ENCODE data around the gene SLC4A8. TPM values are rescaled to one million over a fixed set of nuclear protein-coding genes. Genes with fewer than 3 reads are reported as not detected.

The SLC4A8 gene
- total RNA-seq = 10 to 100 TPM in 1 of 2 donors, 1 to 10 TPM in 1; 2.4 to 14.4 TPM

DNA sequence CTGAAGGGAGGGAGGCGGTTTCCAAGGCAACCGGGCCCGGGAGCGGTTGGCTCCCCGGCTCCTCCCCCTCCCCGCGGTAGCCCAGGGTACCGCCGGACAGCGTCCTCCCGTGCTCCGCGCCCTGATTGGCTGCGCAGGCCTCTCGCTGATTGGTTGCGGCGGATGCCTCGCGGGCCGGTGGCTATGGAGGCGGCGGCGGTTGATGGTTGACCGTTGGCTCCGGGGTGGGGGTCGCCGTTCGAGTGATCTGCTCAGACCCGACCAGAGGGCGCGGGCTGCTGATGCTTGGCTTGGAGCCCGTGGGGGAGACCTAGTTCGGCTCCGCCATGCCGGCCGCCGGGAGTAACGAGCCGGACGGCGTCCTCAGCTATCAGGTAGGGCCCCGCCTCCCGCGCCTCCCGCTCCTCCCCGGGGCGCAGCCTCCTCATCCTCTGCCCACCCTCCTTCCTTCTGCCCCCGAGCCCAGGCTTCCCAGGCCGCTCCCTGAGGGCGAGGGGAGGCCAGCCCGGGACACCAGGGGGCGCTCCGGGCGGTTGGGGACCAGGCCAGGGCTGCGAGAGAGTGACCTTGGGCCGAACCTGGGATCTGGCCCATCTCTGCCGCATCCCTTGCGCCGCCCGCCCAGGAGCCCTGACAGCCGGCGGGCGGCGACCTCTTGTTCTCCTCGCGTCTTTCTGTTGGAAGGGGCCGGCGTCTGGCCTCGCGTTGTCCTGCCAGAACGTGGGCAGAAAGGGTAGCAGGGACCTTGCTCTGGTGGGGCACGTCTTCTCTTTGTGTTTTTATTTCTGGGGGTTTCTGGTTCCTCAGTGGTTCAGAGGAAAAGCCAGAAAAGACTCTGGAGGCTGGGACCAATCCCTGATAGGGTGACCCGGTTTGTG, at the start of gene SLC4A8:
TSS of gene SLC4A8 (plus strand) at position 170 of the 878 bp plus-strand sequence. CDS start at position 327, 157 bp downstream.
- H3K27ac Mint-ChIP-seq = peak within 1 kb of the TSS in 1 of 2 donors; percentile 64
- ATAC-seq = peak; percentile 95 to 98
- H3K36me3 Mint-ChIP-seq = no peaks in the 10 kb centered on the region
- no peaks in the 10 kb centered on the region for H3K9me3 Mint-ChIP-seq
- DNase-seq (ENCODE audit: low spot score in 2 of 2) = peak; percentile 78 to 84

DNA sequence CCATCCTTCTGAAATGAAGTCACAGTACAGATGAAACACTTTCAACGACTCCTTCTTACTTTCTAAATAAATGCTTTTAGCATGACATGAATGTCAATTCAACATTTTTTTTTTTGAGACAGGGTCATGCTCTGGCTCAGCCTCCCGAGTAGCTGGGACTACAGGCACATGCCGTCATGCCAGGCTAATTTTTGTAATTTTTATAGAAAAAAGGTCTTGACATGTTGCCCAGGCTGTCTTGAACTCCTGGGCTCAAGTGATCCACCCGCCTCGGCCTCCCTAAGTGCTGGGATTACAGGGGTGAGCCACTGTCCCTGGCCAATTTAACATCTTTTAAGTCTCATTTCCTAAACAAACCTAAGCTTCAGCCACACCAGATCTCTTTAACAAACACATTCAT, 49.8 kb upstream of the SLC4A8 start:
- DNase-seq (ENCODE audit: low spot score in 2 of 2) = no peak
- H3K27ac Mint-ChIP-seq = no peak overlapping the region
- no peak for ATAC-seq
- peaks cover 17 to 21% of the 10 kb centered on the region in 2 donors for H3K36me3 Mint-ChIP-seq
- H3K9me3 Mint-ChIP-seq = no peaks in the 10 kb centered on the region

DNA sequence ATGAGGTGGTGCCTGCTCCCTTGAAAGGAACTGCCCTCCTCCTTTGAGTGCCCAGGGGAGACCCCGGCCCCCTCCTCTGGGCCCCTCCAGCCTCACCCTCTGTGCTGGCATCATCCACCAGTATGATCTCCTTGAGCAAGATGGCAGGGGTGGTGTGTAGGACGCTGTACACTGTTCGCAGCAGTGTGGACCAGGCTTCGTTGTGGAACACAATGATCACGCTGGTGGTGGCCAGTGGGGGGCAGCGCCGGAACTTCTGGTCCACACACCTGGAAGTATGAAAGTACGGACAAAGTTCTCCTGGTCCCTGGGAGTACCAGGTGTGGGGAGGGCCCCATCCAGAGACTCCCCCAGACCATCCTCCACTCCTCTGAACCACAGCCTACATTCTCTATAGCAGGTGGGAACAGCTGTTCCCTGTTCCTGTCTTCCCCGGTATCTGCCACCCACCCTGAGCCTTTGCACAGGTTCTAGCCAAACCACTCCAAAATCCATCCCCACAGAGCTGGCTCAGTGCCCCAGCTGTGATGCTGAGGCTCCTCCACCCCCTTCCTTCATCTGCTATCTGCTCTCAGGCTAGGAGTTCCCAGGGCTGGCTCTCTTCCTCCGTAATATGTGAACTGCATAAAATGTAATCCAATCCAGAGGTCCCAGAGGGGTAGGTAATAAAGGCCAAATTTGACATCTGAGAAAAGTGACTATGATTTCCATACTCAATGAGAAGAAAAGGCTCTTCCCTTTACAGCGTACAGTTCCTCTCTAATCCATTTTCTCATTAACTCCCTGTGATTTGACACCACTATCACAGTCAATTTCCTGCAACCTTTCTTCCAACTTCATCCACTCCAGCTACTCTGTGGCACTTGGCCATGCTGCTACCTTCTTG, 47.3 kb upstream of the SLC4A8 start:
- H3K27ac Mint-ChIP-seq = peak overlapping the region in 1 of 2 donors; percentile 61
- no peaks in the 10 kb centered on the region for H3K9me3 Mint-ChIP-seq
- DNase-seq (ENCODE audit: low spot score in 2 of 2) (no peak), ATAC-seq (no peak)
- H3K36me3 Mint-ChIP-seq = peaks cover 11 to 21% of the 10 kb centered on the region in 2 donors

DNA sequence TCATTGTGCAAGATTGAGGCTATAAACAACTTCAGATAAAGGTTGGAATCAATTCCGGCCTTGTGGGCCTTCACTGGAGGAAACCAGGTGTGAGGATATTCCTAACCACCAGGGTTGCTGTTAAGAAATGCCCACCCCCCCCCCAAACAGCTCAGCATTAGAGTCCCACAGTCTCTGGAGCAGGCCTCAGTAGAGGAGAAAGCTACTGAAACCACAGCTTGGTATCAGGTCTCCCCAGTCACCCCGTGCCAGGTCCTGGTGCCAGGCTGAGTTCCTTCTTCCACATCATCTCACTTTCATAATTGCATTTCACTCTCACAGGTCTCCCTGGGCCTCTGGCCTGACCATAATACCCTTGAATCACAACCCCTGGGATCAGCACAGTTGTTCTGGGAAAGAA, 45.9 kb upstream of the SLC4A8 start:
- no peak for ATAC-seq
- H3K36me3 Mint-ChIP-seq = peaks cover 11 to 21% of the 10 kb centered on the region in 2 donors
- DNase-seq (ENCODE audit: low spot score in 2 of 2) = no peak
- H3K9me3 Mint-ChIP-seq = no peaks in the 10 kb centered on the region
- H3K27ac Mint-ChIP-seq = peak overlapping the region in 1 of 2 donors; percentile 45

DNA sequence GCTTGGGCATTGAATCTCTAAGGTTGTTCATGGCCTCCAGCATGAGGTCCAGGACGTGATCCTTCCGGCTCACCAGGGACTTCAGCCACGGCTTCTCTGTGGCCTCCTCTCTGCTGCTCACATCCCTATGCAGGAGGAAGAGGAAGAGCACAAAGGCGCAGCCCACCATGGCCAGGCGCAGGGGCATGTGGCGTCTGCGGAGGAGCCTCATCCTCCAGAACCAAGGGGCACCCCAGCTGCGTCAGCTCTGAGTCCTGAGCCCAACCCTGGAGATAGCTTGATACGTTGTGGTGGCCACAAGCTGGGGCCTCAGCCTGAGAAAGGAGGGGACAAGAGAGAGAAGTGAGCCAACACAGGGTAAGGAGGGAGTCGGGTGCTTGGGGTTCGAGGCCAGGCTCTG, 45.1 kb upstream of the SLC4A8 start:
- DNase-seq (ENCODE audit: low spot score in 2 of 2) = no peak
- Mint-ChIP-seq H3K36me3 (peaks cover 11 to 19% of the 10 kb centered on the region in 2 donors), H3K9me3 (no peaks in the 10 kb centered on the region), H3K27ac (no peak overlapping the region)
- ATAC-seq = no peak

DNA sequence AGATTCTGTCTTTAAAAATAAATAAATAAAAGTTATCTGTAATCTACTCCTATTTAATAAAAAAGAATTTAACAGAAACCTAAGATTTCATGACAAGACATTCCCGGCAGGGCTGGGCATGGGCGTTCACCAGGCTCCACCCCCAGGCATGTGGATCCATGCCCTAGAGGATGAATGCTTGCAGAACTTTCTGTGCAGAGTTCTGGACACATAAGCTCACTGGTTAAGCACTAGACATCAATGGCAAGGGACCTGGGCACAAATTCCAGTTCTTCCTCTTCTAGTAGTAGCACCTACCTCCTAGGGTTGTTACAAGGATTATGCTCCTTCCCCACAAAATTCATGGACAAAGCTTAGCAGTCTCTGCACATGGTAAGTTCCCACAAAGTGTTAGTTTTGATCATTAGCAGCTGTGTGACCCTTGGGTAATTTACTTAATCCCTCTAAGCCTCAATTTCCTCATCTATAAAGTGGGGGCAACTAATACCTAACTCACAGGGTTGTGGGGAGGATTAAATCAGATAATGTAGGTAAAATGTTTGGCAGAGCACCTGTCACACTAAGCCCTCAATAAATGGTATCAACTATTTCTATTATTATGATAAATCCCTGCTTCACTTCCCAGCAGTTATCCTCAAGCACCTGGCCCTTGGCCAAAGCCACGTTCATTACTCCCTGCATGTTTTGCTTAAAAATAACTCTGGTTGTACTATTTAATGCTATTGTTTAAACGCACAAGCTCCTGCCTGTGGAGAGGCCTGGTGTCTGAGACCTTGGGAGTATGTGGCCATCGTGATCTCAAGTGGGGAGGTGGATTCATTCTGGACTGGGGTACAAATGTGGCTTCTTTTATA, 43.2 kb upstream of the SLC4A8 start:
- ATAC-seq (no peak), DNase-seq (ENCODE audit: low spot score in 2 of 2) (no peak)
- H3K9me3 Mint-ChIP-seq = no peaks in the 10 kb centered on the region
- H3K36me3 Mint-ChIP-seq = peaks cover 10 to 11% of the 10 kb centered on the region in 2 donors
- H3K27ac Mint-ChIP-seq = no peak overlapping the region

DNA sequence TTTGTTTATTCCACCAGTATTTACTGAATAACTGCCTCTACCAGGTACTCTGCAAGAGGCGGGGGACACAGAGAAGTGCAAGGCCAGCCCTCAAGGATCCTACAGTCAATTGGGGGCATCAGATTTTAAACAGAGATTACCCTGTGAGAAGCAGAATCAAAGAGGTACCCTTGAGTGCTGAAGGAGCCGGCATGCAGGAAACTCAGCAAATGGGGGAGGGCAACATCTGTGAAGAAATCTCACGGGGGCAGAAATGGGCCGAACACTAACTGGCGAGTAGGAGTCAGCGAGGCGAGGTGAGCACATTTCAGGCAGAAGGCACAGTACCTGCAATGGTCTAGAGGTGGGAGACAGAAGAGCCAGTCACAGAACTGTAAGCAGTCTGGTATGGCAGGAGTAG, 42.5 kb upstream of the SLC4A8 start:
- no peak for DNase-seq (ENCODE audit: low spot score in 2 of 2)
- Mint-ChIP-seq H3K9me3 (no peaks in the 10 kb centered on the region), H3K36me3 (peaks cover 10 to 11% of the 10 kb centered on the region in 2 donors), H3K27ac (no peak overlapping the region)
- no peak for ATAC-seq

DNA sequence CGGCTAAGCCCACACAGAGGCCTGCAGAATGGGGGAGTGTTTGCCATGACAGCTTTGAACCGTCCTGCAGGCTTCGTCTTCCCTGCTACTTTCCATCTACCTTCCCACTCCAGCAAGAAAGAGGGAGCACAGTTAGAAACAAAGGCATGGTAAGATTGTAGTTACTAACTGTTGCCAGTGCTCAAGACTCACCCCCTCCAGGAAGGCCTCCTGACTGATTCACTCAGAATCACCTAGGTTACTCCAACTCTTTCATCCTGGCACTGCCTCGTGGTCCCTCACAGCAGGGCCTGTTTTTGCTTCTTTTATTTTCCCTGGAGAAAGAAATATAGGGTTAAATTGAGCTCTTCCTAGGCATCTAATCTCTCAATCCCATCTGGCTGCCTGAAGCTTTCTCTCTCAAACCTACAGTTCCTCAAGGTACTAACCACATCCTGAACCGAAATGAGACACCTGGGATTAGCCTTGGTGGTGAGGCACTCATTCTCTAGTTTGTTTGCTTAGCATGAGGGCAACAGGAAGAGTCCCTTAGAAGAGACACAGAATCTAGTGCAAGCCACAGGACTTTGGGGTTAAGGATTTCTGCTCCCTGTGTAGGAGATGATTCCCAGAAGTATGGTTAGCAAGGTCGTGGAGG, 41.2 kb upstream of the SLC4A8 start:
- Mint-ChIP-seq H3K36me3 (peaks cover 0 to 6% of the 10 kb centered on the region in 2 donors), H3K27ac (no peak overlapping the region), H3K9me3 (no peaks in the 10 kb centered on the region)
- peak; percentile 77 to 84 for ATAC-seq
- no peak for DNase-seq (ENCODE audit: low spot score in 2 of 2)

DNA sequence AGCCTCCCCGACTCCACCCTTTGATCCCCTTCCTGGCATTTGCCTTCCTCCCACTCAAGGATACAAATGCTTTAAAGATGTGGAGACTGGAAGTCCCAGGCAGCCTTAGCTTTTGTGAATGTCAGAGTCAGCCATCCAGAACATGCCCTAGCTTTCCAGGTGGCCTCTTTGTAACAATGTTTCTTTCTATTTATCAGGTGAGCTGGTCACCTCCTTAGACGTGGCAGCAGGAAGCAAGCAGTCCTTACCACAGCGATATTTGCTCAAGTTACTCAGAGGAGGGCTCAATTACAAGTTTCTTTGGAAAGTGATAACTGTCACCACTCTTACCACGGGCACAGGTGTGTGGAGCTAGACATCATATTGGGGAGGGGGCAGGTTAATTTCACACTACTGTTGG, 38.3 kb upstream of the SLC4A8 start:
- no peak for DNase-seq (ENCODE audit: low spot score in 2 of 2)
- H3K9me3 Mint-ChIP-seq = no peaks in the 10 kb centered on the region
- H3K27ac Mint-ChIP-seq = no peak overlapping the region

DNA sequence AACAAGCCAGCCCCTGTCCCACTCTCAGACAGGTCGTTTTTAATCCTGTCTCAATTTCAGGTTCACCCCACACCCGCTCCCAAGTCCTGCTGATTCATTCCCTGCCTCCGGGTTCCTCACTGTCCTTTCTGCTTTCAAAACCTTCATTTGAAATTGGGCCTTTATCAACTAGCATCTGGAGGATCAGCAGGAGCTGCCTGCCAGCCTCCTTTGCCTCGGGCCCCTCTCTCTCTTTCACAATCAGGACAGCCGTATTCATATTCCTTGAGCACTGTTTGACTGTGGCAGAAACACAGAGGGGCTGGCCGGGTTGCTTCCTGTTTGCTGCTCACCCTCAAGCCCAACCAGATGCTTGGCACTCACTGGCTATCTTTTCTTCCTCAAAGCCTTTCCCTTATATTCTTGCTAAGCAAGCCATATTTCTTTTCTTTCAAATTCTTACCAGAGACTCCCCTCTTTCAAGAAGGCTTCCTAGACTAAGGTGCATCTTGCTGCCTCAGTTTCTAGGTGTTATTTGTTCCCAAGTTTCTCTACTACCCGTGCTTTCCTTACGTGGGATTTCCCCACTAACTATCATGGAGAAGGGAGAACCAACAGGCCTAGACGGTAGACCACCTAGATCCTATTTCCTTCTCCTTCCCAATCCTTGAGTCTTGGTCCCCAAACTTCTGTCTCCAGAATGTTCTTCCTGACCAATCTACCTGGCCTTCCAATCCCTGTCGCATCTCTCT, 36.4 kb upstream of the SLC4A8 start:
- Mint-ChIP-seq H3K9me3 (no peaks in the 10 kb centered on the region), H3K27ac (no peak overlapping the region), H3K36me3 (no peaks in the 10 kb centered on the region)
- ATAC-seq (no peak), DNase-seq (ENCODE audit: low spot score in 2 of 2) (no peak)

More for the DNA sequence above, 38.3 kb upstream of the SLC4A8 start:
- ATAC-seq = no peak
- H3K36me3 Mint-ChIP-seq = no peaks in the 10 kb centered on the region

DNA sequence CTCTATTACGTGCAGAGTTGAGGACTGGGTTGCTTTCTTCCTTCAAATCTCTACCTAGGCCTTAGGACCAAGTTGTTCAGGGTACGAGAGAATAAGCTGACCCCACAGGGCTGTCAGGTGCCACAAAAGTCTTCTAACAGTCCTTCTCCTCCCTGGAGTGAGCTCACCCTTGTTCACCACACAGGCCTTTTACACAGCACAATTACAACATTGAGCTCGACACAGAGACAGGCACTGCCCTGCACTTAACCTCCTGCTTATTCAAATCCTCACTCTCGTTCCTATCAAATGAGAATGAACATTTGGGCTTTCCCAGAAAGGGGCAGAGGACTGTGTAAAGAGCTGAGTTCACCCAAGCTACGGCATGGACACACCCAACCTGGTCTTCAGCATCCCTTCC, 35.8 kb upstream of the SLC4A8 start:
- no peak overlapping the region for H3K27ac Mint-ChIP-seq
- no peaks in the 10 kb centered on the region for H3K36me3 Mint-ChIP-seq
- H3K9me3 Mint-ChIP-seq = no peaks in the 10 kb centered on the region
- ATAC-seq (no peak), DNase-seq (ENCODE audit: low spot score in 2 of 2) (no peak)

DNA sequence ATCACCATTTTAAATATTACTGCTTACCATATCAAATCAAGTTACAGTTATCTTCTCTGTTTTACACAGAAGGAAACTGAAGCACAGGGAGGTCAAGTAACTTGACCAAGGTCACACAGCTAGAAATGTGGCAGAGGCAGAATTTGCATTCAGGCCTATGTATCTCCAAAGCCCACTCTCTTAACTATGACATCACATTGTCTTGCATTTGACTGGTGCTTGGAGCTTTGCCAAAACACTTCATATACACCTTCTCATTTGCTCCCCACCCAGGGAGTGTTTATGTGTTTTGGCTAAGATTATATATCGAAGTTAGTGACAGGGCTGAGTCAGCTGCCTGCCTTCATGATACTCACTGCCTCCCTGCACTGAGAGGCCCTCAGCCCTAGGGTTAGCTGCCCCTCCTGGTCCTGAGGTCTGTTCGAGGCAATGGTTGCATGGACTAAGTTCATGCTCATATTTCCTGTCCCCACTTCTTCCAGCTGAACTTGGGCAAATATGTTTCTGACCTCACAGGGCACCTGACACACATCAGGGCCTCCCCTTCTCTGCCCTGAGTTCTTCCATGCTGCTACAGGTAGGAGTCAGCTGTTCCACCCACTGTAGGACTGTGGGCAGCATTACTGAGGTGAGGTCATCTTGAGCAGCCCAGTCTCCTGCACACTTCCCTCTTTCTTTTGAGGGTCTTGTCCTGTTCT, 35.2 kb upstream of the SLC4A8 start:
- ATAC-seq (peak; percentile 16 to 60), DNase-seq (ENCODE audit: low spot score in 2 of 2) (no peak)
- H3K36me3 Mint-ChIP-seq = no peaks in the 10 kb centered on the region
- no peak overlapping the region for H3K27ac Mint-ChIP-seq
- H3K9me3 Mint-ChIP-seq = no peaks in the 10 kb centered on the region

DNA sequence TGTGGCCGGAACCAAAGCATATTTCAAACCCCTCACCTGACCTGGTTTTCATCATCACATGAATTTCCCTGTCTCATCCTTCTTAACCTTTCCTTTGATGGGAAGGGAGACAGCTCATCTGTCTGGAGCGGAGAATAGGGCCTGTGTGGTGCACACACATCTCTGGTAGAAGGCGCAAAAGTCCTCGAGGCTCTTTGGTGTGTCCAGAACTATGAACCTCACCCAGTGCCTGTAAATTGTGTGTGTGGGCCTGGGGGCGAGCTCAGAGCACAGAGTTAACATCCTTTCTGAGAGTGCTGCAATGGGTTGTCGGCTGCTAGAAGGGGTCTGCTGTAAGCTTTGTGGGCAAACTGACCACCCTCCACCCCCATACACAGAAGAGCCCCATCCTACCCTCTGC, 34.2 kb upstream of the SLC4A8 start:
- H3K36me3 Mint-ChIP-seq = no peaks in the 10 kb centered on the region
- DNase-seq (ENCODE audit: low spot score in 2 of 2) (no peak), ATAC-seq (no peak)
- no peaks in the 10 kb centered on the region for H3K9me3 Mint-ChIP-seq
- H3K27ac Mint-ChIP-seq = peak overlapping the region in 1 of 2 donors; percentile 70

DNA sequence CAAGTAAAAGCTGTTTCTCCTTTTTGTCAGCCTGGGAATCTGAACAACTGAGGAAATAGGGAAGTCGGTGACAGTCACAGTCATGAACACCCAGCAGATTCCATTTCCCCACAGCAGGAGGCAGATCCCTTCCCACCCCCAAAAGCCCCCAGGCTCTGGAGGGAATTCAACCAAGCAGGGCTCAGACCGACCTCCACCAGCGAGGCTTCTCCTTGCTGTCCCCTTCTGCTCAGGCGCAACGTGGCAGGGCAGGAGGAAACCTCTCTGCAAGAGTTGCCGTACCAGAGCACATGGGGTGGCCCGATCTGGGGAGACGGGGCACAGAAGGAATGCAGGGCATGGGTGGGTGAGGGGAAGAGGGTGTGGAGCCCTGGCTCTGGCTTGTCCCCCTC, 33.7 kb upstream of the SLC4A8 start:
- DNase-seq (ENCODE audit: low spot score in 2 of 2) = no peak
- ATAC-seq = peak in 1 of 2 donors; percentile 4
- Mint-ChIP-seq H3K27ac (peak overlapping the region in 1 of 2 donors; percentile 70), H3K36me3 (no peaks in the 10 kb centered on the region), H3K9me3 (no peaks in the 10 kb centered on the region)

Measured in activated naive CD4-positive, alpha-beta T cell treated with anti-CD3 and anti-CD28 coated beads, Interleukin-2, amount 50 U/mL, for 72 hours (primary cell).